NOMO-1 treated with DMSO at 0.1 percent for 48 hours (cell line): Measurements from ENCODE around the gene ABCB4.

Experiments
- DNase-seq: peaks from one replicate; lab custom pipeline; 2025; ENCODE audit not compliant: unreplicated experiment; lab: John Stamatoyannopoulos, UW

ABCB4 gene

DNA sequence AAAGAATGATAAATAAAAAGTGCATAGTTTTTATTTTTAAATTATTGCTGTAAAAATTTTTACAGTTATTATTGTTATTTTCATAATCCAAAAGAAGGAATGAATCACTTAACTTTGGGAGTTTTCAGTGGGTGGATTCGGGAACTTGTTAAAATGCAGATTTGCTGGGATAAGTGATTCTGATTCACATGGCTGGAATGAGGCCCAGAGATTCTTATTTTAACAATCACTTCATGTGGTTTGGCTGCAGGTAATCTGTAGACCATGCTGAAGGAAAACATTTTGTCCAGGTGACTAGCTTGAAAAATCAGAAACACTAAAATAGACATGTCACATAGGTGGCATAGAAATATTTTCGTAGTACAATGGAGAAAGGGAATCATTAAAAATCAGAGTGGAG is 116.1 kb downstream of the ABCB4 start:
- DNase-seq: no peak

- no peak for DNase-seq
These were observed 119.0 kb downstream of the ABCB4 start for GRCh38 chr7:87356448-87356847.

- no peak for DNase-seq
These were observed 120.7 kb downstream of the ABCB4 start for GRCh38 chr7:87354749-87355148.
